Epithelial cell of esophagus (primary cell): ENCODE results near the gene ACTMAP.
A peak's percentile ranks its signal among the peaks of the same experiment; 100 is the strongest.

Experiments
- DNase-seq: peaks from one replicate; pipeline ENCODE4 v3.0.0; 2010; ENCODE audit warnings: low read depth
- H3K4me3 ChIP-seq: 2 replicates; pipeline ENCODE4 v1.5.1; 2011; ENCODE audit warnings: mild to moderate bottlenecking, low read length, control low read depth
- TF ChIP-seq, protein P1 (sequence below): IDR thresholded peaks from 2 replicates; pipeline ENCODE4 v1.5.1; 2011; ENCODE audit warnings: low read depth, mild to moderate bottlenecking, low read length, control low read depth, inconsistent platforms; ENCODE audit not compliant: insufficient read depth; ENCODE audit errors: missing control alignments

The ACTMAP gene

GRCh38 chr19:40762754-40763470 lies 12.6 kb upstream of the ACTMAP start:
- H3K4me3 ChIP-seq: no peak overlapping the region
- DNase-seq: no peak
- TF ChIP-seq, protein P1, sequence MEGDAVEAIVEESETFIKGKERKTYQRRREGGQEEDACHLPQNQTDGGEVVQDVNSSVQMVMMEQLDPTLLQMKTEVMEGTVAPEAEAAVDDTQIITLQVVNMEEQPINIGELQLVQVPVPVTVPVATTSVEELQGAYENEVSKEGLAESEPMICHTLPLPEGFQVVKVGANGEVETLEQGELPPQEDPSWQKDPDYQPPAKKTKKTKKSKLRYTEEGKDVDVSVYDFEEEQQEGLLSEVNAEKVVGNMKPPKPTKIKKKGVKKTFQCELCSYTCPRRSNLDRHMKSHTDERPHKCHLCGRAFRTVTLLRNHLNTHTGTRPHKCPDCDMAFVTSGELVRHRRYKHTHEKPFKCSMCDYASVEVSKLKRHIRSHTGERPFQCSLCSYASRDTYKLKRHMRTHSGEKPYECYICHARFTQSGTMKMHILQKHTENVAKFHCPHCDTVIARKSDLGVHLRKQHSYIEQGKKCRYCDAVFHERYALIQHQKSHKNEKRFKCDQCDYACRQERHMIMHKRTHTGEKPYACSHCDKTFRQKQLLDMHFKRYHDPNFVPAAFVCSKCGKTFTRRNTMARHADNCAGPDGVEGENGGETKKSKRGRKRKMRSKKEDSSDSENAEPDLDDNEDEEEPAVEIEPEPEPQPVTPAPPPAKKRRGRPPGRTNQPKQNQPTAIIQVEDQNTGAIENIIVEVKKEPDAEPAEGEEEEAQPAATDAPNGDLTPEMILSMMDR: no peak

DNA sequence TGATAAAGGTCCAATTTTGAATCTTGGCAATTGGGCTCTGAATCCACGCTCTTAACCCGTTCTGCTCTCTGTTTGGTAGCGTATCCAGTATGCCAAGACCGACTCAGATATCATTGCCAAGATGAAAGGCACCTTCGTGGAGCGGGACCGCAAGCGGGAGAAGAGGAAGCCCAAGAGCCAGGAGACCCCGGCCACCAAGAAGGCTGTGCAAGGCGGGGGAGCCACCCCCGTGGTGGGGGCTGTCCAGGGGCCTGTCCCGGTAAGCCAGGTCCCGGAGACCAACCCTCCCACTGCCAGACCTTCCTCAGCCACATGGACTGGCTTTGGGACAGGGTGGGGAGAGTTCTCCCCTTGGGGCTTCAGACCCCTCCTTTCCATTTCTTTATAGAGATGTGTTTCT lies 9.1 kb upstream of the ACTMAP start:
- DNase-seq: no peak
- TF ChIP-seq, protein P1: no peak
- no peak overlapping the region for H3K4me3 ChIP-seq

GRCh38 chr19:40758491-40758890 lies 8.2 kb upstream of the ACTMAP start:
- TF ChIP-seq, protein P1: no peak
- H3K4me3 ChIP-seq: no peak overlapping the region

DNA sequence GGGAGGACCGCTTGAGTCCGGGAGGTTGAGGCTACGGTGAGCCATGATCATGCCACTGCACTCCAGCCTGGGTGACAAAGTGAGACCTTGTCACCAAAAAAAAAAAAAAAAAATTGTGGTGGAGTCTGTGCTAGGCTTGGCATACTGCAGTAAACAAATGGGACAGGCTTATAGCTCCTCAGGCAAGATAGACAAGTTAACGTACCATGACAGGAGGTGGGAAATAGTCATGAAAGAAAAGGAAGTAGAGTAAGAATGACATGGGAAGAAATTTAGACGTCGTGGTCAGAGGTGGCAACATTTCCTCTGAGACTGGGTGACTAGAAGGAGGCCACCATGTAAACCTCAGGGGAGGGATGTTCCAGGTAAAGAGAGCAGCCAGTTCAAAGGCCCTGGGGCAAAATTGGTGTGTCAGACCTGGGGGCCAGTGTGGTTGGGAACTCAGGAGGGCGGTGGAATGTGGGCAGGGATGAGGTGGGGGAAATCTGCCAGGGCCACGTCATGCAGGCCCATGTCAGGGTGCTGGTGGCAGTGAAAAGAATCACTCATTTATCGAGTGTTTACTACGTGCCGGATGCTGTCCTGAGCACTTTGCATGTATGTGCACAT lies 6.3 kb upstream of the ACTMAP start:
- peak; percentile 74 for DNase-seq
- TF ChIP-seq, protein P1: no peak
- no peak overlapping the region for H3K4me3 ChIP-seq

More at GRCh38 chr19:40758491-40758890, 8.2 kb upstream of the ACTMAP start:
- DNase-seq: no peak

GRCh38 chr19:40755791-40756190 lies 5.5 kb upstream of the ACTMAP start:
- TF ChIP-seq, protein P1: no peak
- no peak overlapping the region for H3K4me3 ChIP-seq
- DNase-seq: no peak

DNA sequence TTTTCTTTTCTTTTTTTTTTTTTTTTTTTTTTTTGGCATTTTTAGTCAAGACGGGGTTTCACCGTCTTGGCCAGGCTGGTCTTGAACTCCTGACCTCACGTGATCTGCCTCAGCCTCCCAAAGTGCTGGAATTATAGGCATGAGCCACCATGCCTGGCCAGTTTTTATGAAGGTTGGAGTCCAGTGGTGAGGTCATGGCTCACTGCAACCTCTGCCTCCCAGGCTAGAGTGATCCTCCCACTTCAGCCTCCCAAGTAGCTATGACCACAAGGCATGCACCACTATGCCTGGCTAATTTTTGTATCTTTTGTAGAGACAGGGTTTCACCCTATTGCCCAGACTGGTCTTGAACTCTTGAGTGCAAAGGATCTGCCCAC lies 5.0 kb upstream of the ACTMAP start:
- no peak overlapping the region for H3K4me3 ChIP-seq
- TF ChIP-seq, protein P1: no peak
- DNase-seq: no peak
